GM13976 (cell line): ENCODE measurements around the gene CSN3.

ENCODE experiments used
- DNase-seq: peaks from one replicate; pipeline ENCODE4 v3.0.0; 2012; ENCODE audit warnings: low spot score
- CTCF ChIP-seq: IDR thresholded peaks from 2 replicates; pipeline ENCODE4 v1.5.1; 2012; ENCODE audit warnings: borderline replicate concordance, mild to moderate bottlenecking; ENCODE audit not compliant: insufficient read depth; ENCODE audit errors: extremely low read depth, missing control alignments, control extremely low read depth
- in situ Hi-C: fragments of 300-500 bp; cut with MboI; formaldehyde crosslinking; loops from one replicate; pipeline ENCODE4 v1.12.0; 2022; ENCODE audit warnings: low sequenced_read_pairs, mixed read lengths, inconsistent platforms; ENCODE audit not compliant: unreplicated experiment

CSN3 gene

DNA sequence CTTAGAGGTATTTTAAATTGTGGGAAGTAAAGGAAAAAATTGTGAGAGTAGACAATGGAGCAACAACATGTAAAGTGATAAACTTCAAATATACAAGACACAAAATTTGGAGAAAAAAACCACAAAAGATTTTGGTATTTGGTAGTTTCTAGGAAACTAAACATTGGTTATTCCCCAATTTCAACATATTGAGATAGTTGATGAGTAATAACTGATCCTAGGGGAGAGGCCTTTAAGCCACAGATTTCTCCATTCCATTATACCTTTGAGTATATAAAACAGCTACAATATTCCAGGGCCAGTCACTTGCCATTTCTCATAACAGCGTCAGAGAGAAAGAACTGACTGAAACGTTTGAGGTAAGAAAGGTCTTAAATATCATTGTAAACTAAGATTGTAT is 16.6 kb upstream of the CSN3 start, which contains the start of gene FDCSP:
Gene FDCSP, plus strand, starts transcription at position 301 of the 400 bp plus-strand sequence. CDS start 5,071 bp downstream, outside the sequence.
- no peak for TF ChIP-seq CTCF
- in situ Hi-C loops = no loop called here
- DNase-seq = no peak

- TF ChIP-seq CTCF = no peak
- no peak for DNase-seq
- in situ Hi-C loops = no loop called here
Measured at GRCh38 chr4:70236125-70236524, 6.3 kb upstream of the CSN3 start.

DNA sequence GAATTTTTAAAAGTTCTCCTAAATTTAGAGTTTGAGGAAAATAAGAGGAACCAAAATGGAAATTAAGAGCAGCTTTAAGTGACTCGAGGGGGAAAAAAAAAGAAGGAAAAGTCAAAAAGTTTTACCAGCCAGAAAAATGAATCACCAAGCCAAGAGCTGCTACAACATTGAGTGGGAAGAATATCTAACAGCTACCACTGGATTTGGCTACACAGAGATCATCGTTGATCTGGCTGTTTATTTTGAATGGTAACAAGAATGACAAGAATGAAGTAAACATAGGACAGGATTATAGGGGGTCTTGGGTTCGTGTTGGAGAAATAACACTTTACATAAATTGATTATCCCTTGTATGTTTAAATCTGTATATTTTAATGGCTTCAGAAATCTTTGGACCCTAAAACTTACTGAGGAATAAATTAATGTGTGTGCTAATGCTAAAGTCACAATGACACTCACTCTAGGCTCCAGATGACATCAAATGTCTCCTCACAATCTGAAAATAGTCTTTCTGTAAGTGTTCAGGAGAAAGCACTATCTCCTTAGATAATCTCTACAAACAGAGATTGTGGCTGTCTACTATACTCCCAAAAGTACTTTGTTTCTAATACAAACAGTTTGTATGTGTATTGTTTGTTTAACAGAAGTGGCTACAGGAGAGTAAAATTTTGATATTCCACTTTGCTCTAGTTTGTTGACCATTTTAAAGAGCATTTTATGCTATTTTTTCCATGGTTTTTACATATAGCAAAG is 3.1 kb upstream of the CSN3 start:
- DNase-seq = no peak
- in situ Hi-C loops = no loop called here
- no peak for TF ChIP-seq CTCF

GRCh38 chr4:70239884-70240591 is 2.4 kb upstream of the CSN3 start:
- in situ Hi-C loops = no loop called here
- no peak for DNase-seq
- no peak for TF ChIP-seq CTCF

GRCh38 chr4:70243091-70243490 is 694 bp downstream of the CSN3 start:
- DNase-seq = no peak
- in situ Hi-C loops = no loop called here
- no peak for TF ChIP-seq CTCF

DNA sequence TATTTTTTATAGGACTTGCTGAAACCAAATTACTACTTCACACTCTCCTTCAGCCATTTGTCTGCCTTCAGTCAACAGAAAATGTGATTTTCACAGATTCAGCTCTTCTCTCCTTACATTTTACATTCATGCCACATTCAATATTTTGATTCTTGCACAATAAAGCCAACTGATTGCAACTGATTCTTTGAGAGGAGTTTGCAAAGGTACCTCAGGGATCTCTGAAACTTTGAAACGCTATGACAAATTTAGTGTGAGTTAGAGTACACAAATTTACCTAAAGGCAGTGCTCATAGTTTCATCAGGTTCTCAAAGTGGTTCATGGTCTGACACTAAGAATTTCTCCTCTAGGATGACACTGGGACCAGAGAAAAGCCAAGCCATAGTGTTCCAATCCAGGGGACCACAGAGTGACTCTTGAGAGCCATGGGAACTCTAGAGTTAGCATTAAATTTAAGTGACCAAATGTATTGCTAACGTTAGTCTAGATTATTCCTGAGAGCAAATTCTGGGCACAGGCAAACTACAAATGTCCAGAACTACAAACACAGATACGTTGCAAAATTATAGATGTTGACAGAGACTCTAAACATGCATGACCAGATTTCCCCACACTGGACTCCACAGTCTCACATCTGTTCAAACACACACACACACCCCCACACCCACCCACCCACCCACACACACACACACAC is 9.0 kb downstream of the CSN3 start:
- in situ Hi-C loops = no loop called here
- no peak for TF ChIP-seq CTCF
- DNase-seq = no peak
